AG20443 (cell line): ENCODE results near the gene TBC1D10B.

Experiments used
- DNase-seq: peaks from one replicate; pipeline ENCODE4 v3.0.0; 2012; ENCODE audit warnings: low spot score, mixed read lengths

The TBC1D10B gene

GRCh38 chr16:30372038-30372712 is 1.9 kb upstream of the TBC1D10B start:
- DNase-seq: no peak

- no peak for DNase-seq
Observed at GRCh38 chr16:30371248-30371816, 1.0 kb upstream of the TBC1D10B start.

DNA sequence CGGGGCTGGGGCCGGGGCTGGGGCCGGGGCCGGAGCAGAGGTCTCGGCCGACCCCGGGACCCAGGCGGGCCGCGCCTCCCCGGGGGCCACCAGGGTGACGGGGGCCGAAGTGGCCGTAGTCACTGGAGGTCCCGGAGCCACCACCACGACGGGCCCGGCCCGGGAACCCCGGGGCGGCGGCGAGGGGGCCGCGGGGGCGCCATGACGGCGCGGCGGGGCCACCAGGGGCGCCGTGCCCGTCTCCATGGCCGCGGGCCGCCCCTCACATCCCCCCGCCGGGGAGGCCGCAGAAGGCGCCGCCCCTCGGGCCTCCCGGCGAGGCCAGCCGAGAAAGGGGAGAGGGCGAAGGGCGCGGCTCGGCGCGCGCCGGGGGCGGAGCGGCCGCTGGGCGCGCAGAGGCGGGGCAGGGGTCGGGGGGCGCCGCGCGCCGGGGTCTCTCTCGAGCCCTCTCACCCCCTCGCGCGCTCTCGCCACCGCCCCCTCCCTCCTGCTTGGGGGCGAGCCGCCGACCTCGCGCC is 297 bp downstream of the TBC1D10B start:
- DNase-seq: no peak

- DNase-seq: no peak
Observed at GRCh38 chr16:30369091-30369937, 980 bp downstream of the TBC1D10B start.

- no peak for DNase-seq
Observed at GRCh38 chr16:30368792-30369090, 1.6 kb downstream of the TBC1D10B start.

DNA sequence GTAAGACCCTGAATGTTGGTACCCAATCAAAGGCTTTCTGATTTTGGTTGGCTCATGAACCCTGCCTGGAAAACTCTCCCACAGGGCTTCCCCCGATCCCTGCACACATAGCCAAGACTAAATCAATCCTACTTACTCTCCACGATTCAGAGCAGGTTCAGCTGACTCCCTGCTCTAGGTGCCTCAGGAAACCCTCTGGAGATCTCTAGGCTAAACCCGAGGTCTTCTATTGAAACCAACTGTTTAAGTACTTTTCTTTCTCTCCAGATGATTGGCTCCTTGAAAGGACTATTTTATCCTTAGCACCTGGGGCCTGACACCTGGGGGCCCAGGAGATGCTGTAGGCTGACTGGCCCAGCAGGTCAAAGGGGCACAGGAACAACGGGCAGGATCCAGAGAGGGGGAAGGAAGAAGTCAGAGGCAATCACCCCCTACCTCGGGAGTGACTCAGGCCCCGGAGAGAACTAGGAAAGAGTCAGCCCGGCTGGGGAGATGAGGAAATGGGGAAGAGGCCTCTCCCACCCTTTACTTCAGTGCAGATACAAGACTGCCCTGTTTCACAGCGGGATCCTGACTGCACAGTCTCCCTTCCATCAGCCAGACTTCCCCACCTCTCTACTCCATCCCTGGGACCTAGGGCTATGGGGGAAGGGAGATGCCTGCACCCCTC is 2.0 kb downstream of the TBC1D10B start:
- DNase-seq: peak; percentile 63

GRCh38 chr16:30367349-30368009 is 2.8 kb downstream of the TBC1D10B start:
- DNase-seq: no peak

DNA sequence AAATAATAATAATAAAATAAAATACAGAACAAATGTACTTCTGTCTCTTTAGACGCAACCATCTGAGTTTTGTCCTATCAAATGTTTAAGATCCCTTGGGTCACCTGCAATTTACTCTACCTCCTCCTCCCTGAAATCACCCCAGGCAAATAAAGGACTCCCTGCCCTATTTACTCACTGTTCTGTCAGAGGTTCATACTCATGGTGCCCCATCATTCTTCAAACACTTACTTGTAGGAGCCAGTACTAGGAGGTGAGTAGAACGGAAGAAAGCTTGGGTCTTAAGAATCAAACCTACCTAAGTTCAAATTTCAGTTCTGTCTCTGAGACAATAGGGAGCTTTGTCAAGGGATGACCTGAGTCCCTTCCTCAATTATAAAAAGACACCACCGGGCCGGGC is 3.8 kb downstream of the TBC1D10B start:
- DNase-seq: no peak

- no peak for DNase-seq
Observed at GRCh38 chr16:30365200-30365599, 5.1 kb downstream of the TBC1D10B start.

GRCh38 chr16:30361180-30361579 is 9.1 kb downstream of the TBC1D10B start:
- no peak for DNase-seq

DNA sequence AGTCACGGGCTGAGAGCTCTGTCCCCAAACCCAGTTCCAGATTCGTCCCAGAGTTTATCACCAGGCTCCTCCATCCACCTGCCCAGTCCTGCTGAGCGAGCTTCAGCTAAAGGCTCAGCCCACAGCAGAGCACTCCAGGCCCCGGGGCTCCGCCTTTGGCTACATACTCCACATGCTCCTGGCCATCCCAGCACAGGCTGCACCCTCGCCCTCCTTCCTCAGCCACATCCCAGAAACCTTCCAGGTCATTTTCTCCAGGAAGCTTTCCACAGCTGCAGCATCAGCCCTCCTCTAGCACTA is 10.5 kb downstream of the TBC1D10B start:
- DNase-seq: no peak

- DNase-seq: no peak
Observed at GRCh38 chr16:30358990-30359870, 11.1 kb downstream of the TBC1D10B start.

DNA sequence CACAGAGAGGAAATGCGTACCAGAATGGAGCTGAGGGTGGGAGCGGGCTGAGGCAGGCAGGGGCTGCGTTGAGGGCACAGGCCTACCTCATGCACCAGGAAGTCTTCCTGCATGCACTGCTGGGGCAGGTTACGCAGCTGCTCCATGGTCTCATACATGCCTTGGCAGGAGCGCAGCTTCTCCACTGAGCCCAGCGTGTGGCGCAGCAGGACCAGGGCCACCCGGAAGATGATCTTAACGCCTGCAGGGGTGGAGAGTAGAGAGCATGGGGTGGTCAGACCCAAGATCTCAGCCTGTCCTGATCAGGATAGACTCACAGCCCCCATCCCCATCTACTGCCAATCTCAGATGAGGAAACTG is 11.7 kb downstream of the TBC1D10B start:
- DNase-seq: no peak

GRCh38 chr16:30357715-30358576 is 12.3 kb downstream of the TBC1D10B start:
- no peak for DNase-seq

DNA sequence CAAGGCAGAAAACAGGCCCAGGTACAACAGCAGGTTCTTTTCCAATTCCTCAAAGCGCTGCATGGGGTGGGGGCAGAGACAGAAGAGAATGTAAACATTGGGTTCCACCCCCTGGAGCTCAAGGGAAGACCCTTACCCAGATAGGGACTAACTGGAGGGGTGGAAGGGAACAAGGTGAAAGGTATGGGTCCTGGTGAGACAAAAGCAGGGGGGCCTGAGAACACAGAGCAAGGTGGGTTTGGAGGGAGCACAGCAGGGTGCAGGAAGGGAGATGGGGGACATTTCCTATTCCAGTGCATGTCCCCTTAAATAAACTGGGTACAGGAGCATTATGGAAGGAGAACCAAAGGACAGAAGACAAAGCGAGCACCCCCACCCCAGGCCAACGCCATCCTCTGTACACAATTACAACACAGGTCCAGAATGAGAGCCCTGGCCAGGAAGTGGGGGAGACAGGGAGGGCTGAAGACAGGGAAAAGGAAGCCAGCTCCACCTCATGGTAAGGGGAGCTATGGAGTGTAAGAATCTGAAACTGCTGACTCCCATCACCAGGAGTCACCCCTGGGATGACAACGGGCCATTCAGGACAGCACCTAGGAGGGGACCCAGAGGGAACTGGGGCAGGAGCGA is 13.1 kb downstream of the TBC1D10B start:
- no peak for DNase-seq

DNA sequence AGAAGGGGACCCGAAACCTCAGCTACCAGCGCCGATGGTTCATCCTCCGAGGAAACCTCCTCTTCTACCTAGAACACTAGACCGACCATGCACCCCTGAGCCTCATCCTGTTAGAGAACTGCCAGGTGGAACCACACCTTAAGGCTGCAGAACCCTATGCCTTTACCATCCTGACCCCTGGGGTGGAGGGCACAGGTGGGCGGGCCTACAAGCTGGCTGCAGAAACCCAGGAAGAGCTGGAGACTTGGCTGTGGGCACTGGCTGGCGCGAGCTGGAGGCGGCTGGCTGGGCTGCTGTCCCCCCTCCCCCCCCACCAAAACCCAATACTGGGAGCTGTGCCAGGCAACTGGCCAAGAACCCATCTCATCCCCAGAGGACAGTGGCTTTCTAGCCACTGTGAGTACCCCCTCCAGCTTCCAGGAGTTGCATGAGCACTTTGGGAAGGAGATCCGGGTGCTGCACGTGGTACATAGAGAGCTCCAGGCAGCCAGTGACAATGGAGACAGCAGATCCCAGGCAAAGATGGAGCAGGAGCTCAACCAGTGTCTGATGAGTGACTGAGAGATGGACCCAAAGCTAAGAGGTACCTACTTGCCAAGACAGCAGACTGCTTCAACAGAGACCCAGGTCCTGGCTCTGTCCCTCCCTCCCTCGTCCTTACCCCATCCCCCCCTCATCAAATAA is 13.8 kb downstream of the TBC1D10B start:
- DNase-seq: no peak

DNA sequence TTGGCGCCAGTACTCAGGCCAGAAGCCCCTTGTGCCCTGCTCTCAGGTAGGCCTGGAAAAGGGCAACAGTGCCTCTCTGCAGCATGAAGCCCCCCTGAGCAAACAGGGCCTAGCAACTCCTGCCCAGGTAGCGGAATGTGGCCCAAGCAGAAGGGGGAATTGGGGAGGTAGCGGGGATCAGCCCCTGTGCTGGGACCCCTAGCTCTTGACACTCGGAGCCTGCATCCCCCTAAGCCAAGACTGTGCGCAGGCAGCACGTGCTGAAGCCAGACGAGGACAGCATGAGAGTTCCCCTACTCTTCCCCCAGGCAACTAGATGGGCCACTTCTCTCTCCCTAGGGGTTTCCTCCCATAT is 14.4 kb downstream of the TBC1D10B start:
- DNase-seq: no peak

DNA sequence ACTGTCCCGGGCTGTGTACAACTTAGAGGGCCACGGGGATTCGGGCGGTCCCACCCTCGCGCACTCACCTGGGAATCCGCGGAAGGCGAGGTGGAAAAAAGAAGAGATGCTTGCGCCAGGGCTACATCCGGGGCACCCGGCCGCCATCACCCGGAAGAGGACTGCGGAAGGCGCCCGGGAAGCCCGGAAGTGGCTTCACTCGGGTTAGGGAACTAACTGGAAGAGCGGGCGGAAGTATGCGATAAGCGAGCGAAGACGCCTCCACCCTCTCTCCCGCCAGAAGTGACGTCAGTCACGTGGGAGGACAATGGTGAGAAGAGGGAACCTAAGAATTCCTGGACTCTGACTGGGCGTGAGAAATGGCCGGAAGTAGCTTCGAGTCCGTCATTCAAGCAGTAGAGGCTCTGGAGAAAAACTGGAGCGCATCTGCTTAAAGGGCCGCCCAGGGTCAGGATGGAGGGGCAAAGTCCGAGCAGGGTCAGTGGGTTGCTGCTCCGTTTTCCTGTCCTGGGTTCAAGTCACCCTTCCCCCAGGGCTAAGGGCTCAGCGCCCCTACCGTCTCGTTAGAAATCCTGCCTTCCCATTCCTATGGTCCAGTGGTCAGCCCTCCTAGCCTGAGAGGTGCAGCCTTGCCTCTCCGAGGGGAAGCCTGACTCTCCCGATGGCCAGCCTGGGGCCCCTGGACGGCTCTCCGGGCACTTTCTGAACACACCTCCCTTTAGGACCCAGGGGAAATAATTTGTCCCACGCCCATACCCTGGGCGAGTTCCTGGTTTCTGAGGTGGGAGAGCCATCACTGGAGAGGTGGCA is 14.9 kb downstream of the TBC1D10B start, which contains the start of gene CD2BP2:
CD2BP2 (minus strand) TSS at position 165 of the 810 bp plus-strand sequence. CDS start 627 bp downstream, outside the sequence.
- DNase-seq: peak; percentile 95
